ENCODE data around the gene SPIN2A.

DNA sequence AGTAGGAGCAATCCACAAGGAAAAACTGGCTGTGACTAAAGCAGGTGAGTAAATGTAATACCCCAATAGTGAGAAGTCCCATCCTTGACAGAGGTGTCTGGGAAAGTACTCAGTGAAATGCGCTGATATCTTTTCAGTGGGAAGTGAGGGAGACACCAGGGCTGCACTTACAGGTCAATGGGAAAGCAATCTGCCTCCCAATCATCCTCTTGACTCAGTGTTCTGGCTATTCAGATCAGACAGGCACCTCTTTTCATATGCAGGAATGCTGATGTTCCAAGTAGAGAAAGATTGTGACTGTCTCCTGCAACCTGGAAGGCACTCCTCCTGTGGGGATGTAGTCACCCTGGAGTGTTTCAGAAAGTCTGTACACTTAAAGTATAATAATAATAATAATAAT lies 39.9 kb upstream of the SPIN2A start:
- TF ChIP-seq, protein P1, sequence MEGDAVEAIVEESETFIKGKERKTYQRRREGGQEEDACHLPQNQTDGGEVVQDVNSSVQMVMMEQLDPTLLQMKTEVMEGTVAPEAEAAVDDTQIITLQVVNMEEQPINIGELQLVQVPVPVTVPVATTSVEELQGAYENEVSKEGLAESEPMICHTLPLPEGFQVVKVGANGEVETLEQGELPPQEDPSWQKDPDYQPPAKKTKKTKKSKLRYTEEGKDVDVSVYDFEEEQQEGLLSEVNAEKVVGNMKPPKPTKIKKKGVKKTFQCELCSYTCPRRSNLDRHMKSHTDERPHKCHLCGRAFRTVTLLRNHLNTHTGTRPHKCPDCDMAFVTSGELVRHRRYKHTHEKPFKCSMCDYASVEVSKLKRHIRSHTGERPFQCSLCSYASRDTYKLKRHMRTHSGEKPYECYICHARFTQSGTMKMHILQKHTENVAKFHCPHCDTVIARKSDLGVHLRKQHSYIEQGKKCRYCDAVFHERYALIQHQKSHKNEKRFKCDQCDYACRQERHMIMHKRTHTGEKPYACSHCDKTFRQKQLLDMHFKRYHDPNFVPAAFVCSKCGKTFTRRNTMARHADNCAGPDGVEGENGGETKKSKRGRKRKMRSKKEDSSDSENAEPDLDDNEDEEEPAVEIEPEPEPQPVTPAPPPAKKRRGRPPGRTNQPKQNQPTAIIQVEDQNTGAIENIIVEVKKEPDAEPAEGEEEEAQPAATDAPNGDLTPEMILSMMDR (IDR thresholded peaks at IDR 0.05): no peak
- TF ChIP-seq POLR2A (IDR thresholded peaks at IDR 0.05): no peak

Measured in body of pancreas (tissue), 4 donors.